ENCODE measurements around the gene CYFIP2.

DNA sequence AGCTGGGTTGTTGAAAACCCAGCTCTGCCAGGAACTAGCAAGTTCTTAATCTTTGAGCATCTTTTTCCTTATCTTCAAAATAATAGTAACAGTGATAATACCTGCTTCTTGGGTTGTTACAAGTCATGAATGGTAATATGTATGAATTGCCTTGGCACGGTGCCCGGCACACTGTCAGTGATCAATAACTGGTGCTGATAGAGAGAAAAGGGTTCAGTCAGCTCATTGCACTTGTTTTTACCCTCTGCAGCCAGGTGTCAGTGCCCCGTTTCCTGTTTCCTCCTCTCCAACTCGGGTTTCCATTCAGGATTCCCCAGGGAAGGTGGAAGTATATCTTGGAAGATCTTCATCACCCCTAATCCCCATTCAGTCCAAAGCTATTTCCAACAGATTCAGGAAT lies 178.3 kb downstream of the CYFIP2 start:
- no peak for TF ChIP-seq EZH2 (IDR thresholded peaks at IDR 0.05; ENCODE audit: borderline replicate concordance)
- TF ChIP-seq, protein P1, sequence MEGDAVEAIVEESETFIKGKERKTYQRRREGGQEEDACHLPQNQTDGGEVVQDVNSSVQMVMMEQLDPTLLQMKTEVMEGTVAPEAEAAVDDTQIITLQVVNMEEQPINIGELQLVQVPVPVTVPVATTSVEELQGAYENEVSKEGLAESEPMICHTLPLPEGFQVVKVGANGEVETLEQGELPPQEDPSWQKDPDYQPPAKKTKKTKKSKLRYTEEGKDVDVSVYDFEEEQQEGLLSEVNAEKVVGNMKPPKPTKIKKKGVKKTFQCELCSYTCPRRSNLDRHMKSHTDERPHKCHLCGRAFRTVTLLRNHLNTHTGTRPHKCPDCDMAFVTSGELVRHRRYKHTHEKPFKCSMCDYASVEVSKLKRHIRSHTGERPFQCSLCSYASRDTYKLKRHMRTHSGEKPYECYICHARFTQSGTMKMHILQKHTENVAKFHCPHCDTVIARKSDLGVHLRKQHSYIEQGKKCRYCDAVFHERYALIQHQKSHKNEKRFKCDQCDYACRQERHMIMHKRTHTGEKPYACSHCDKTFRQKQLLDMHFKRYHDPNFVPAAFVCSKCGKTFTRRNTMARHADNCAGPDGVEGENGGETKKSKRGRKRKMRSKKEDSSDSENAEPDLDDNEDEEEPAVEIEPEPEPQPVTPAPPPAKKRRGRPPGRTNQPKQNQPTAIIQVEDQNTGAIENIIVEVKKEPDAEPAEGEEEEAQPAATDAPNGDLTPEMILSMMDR (IDR thresholded peaks at IDR 0.05; ENCODE audit: poor library complexity) = no peak
- no peak for TF ChIP-seq EZH2phosphoT487 (IDR thresholded peaks at IDR 0.05; ENCODE audit: low read depth, severe bottlenecking, unreplicated experiment)
